ENCODE data around the gene CDAN1.

CDAN1 gene

DNA sequence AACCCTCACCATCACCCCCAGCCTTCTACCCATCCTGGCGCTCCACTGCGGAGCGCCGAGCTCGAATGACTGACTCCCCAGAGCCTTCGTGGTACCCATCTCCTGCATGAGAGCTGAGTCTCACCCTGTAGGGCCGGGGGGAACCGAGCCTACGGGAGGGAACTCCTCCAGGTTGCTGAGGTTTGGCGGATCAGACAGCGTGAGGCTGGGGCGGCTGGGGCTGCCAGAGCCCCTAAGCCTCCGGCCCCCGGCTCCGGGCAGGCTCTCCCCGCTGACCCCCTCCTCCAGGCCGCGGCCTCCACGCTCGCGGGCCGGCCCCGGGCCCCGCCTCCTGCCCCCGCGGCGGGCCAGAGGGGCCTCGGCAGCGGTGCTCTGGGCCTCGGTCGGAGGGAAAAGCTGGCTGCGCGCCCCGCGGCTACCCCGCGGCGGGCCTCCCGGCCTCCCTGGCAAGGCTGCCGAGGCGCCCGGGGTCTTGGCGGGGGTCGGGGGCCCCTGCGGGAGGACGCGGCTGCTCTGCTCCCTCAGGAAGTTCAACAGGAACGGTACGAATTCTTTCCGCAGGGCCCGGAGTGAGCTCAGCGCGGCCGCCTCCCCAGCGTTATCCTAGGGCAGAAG is 643 bp downstream of the CDAN1 start:
- peak overlapping the region; percentile 79 for H3K4me3 ChIP-seq (replicated peaks; ENCODE audit: insufficient read depth, low read length)
- peak overlapping the region; percentile 86 for H3K27ac ChIP-seq (replicated peaks)
- DNase-seq (ENCODE audit: low read depth in 1 of 2, low spot score in 1 of 2): peak in 1 of 2 experiments; percentile 23
- TF ChIP-seq GABPA (IDR thresholded peaks at IDR 0.05; ENCODE audit: low read depth): no peak
- TF ChIP-seq POLR2AphosphoS5 (IDR thresholded peaks at IDR 0.05; ENCODE audit: low read depth): no peak
- no peak for TF ChIP-seq SPI1 (IDR thresholded peaks at IDR 0.05; ENCODE audit: borderline replicate concordance, low read depth)
- TF ChIP-seq CTCF (IDR thresholded peaks at IDR 0.05; ENCODE audit: insufficient read depth, low read length): no peak
- no peak for TF ChIP-seq REST (IDR thresholded peaks at IDR 0.05; ENCODE audit: insufficient replicate concordance, low read depth)
- H3K27me3 ChIP-seq (ENCODE audit: insufficient read depth, poor library complexity, severe bottlenecking): no peaks in the 10 kb centered on the region

GRCh38 chr15:42735382-42736165 is 1.4 kb downstream of the CDAN1 start:
- DNase-seq (ENCODE audit: low read depth in 1 of 2, low spot score in 1 of 2): no peak
- Histone ChIP-seq H3K27me3 (ENCODE audit: insufficient read depth, poor library complexity, severe bottlenecking) (no peaks in the 10 kb centered on the region), H3K27ac (replicated peaks) (0 out of 2 replicates have a peak overlapping the region, but pooled peaks have one; percentile 23), H3K4me3 (replicated peaks; ENCODE audit: insufficient read depth, low read length) (peak overlapping the region; percentile 79)
- TF ChIP-seq GABPA (IDR thresholded peaks at IDR 0.05; ENCODE audit: low read depth) (no peak), SPI1 (IDR thresholded peaks at IDR 0.05; ENCODE audit: borderline replicate concordance, low read depth) (no peak), CTCF (IDR thresholded peaks at IDR 0.05; ENCODE audit: insufficient read depth, low read length) (no peak), POLR2AphosphoS5 (IDR thresholded peaks at IDR 0.05; ENCODE audit: low read depth) (no peak), REST (IDR thresholded peaks at IDR 0.05; ENCODE audit: insufficient replicate concordance, low read depth) (no peak)

DNA sequence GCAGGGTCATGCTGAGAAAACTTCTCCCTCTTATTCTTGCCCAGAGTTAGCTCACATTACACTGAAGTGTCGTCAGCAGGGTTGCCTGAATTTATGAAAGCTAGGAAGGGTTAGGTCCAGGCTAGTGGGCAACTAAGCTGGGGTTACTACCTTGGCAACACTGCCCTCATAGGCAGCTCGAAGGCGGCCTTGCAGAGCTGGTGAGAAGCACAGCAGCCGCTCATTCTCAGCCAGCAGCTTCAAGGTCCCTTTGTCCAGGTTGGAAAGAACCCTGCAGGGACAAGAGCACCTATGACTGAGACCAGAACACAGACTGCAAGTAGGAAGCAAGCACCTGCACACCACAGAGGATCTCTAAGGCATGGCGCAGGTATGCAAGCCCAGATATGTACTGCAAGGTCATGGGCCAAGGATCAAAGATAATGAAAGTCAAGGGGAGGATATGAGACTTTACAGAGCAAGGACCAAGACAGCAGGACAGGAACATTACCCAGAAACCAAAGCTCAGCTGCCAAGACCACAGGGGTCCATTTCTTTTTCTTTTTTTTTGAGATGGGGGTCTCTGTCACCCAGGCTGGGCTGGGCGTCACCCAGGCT is 2.8 kb downstream of the CDAN1 start:
- TF ChIP-seq GABPA (IDR thresholded peaks at IDR 0.05; ENCODE audit: low read depth) (no peak), REST (IDR thresholded peaks at IDR 0.05; ENCODE audit: insufficient replicate concordance, low read depth) (no peak), POLR2AphosphoS5 (IDR thresholded peaks at IDR 0.05; ENCODE audit: low read depth) (no peak), SPI1 (IDR thresholded peaks at IDR 0.05; ENCODE audit: borderline replicate concordance, low read depth) (no peak), CTCF (IDR thresholded peaks at IDR 0.05; ENCODE audit: insufficient read depth, low read length) (no peak)
- Histone ChIP-seq H3K4me3 (replicated peaks; ENCODE audit: insufficient read depth, low read length) (no peak overlapping the region), H3K27me3 (ENCODE audit: insufficient read depth, poor library complexity, severe bottlenecking) (no peaks in the 10 kb centered on the region), H3K27ac (replicated peaks) (no peak overlapping the region)
- DNase-seq (ENCODE audit: low read depth in 1 of 2, low spot score in 1 of 2): no peak
